Upper lobe of right lung (tissue), 1 donor: ENCODE results near the gene ST13. TPM values are rescaled to one million over a fixed set of nuclear protein-coding genes. Genes with fewer than 3 reads are reported as not detected.

ENCODE experiments used
- microRNA-seq: library from miRNA; unstranded; fragments of <30 nt; microRNA quantifications from one replicate; pipeline ENCODE4 v1.2.0, GENCODE V29; 2020; ENCODE audit warnings: borderline microRNAs expressed
- total RNA-seq: library from RNA; stranded (reverse); fragmentation: NEBNext Ultra II Directional; extraction: Animal tissue kit (Norgen Biotek cat#: 25700); gene quantifications from one replicate; pipeline ENCODE4 v1.2.1, GENCODE V29; 2021
- donor health status: DM: no; HTN: yes; CAD: no; lungs with severe emphysema.

The ST13 gene
- total RNA-seq, 1 donor from 2014 or later, result 192 TPM

Small RNA genes lying within 50 kb of the gene (microRNA-seq; reads per million reads assigned to microRNA genes)
- not detected for gene MIR4766

Other genes starting within 250 kb of the ST13 start
- 60.4 TPM for gene MRTFA, start 219.9 kb downstream of the ST13 start, total RNA-seq
- gene MCHR1, start 177.2 kb downstream of the ST13 start, total RNA-seq, result not detected
- gene SLC25A17, start 37.3 kb downstream of the ST13 start, total RNA-seq, result 13.8 TPM
- gene XPNPEP3, start 509 bp upstream of the ST13 start, total RNA-seq, result 15.0 TPM
- not detected for gene DNAJB7, start 5.5 kb upstream of the ST13 start, total RNA-seq
- 45.6 TPM for gene RBX1, start 94.7 kb upstream of the ST13 start, total RNA-seq
- 78.9 TPM for gene EP300, start 236.0 kb upstream of the ST13 start, total RNA-seq